Panc1 (cell line): ENCODE results near the gene TTC9B. TPM values are rescaled to one million over a fixed set of nuclear protein-coding genes. Genes with fewer than 3 reads are reported as not detected.

Source experiments
- ATAC-seq: fragments of 200-7000 bp; cut with Tn5 transposase; 2 replicates; pipeline ENCODE4 v1.9.1; 2020; ENCODE audit warnings: mild to moderate bottlenecking, moderate library complexity
- BruUV-seq: library from RNA; stranded (reverse); fragments of 400-500 nt; replicated peaks from 2 replicates; lab custom pipeline; 2021; lab: Mats Ljungman, UMichigan
- CTCF ChIA-PET: fragments of 300-600 bp; sonication (Branson Sonifier 250); formaldehyde crosslinking; loops from one replicate; lab custom pipeline; 2022; ENCODE audit warnings: antibody characterized with exemption; lab: Charles Lee
- POLR2A ChIA-PET: fragments of 300-600 bp; sonication (Branson Sonifier 250); formaldehyde crosslinking; loops from one replicate; lab custom pipeline; 2022; ENCODE audit warnings: antibody characterized with exemption; lab: Charles Lee
- DNase-seq: peaks from one replicate; pipeline ENCODE4 v3.0.0-alpha.2; 2010; ENCODE audit warnings: low read depth, low spot score
- H3K27ac ChIP-seq: 2 replicates; pipeline ENCODE4 v1.5.1; 2011; ENCODE audit warnings: mild to moderate bottlenecking, low read length, inconsistent platforms
- H3K27me3 ChIP-seq: fragments of 200-500 bp; sonication (Bioruptor generic); 2 replicates; pipeline ENCODE4 v1.6.0; 2014; ENCODE audit warnings: low read length, inconsistent platforms; ENCODE audit not compliant: control insufficient read depth, insufficient read depth
- H3K36me3 ChIP-seq: fragments of 200-500 bp; sonication (Bioruptor generic); 2 replicates; pipeline ENCODE4 v1.5.1; 2014; ENCODE audit warnings: inconsistent platforms, mild to moderate bottlenecking, low read length, moderate library complexity; ENCODE audit not compliant: control insufficient read depth, insufficient read depth
- H3K4me1 ChIP-seq: 2 replicates; pipeline ENCODE4 v1.5.1; 2011; ENCODE audit warnings: inconsistent platforms, mild to moderate bottlenecking, low read length, moderate library complexity; ENCODE audit not compliant: control insufficient read depth, insufficient read depth
- H3K4me3 ChIP-seq, 2 experiments: 2 replicates each; pipeline ENCODE4 v1.5.1; 2011 to 2012; ENCODE audit warnings: low read depth in 2 of 2, low read length in 2 of 2, mild to moderate bottlenecking in 2 of 2, inconsistent platforms in 1 of 2, moderate library complexity in 1 of 2
- H3K9me3 ChIP-seq: fragments of 200-500 bp; sonication (Bioruptor generic); 2 replicates; pipeline ENCODE4 v1.5.1; 2014; ENCODE audit warnings: low read depth, mild to moderate bottlenecking, inconsistent platforms, low read length, moderate library complexity; ENCODE audit not compliant: control insufficient read depth, insufficient read depth
- POLR2AphosphoS5 ChIP-seq: IDR thresholded peaks from 2 replicates; pipeline ENCODE4 v1.6.1; 2012; ENCODE audit warnings: mild to moderate bottlenecking, low read depth, low read length, moderate library complexity
- SIN3A ChIP-seq: IDR thresholded peaks from 2 replicates; pipeline ENCODE4 v1.6.1; 2012; ENCODE audit warnings: low read depth, mild to moderate bottlenecking, low read length, moderate library complexity, borderline replicate concordance; ENCODE audit not compliant: insufficient read depth
- TCF7L2 ChIP-seq: IDR thresholded peaks from 2 replicates; pipeline ENCODE4 v1.6.1; 2011; ENCODE audit warnings: mild to moderate bottlenecking, low read depth, low read length, inconsistent platforms
- in situ Hi-C: cut with HindIII; loops from 2 replicates; pipeline ENCODE4 v1.10.0; 2016; ENCODE audit warnings: low sequenced_read_pairs, low pct_unique_long_range_greater_than_20kb
- intact Hi-C: fragments of 100-400 bp; cut with micrococcal nuclease; formaldehyde crosslinking; loops from one replicate; pipeline ENCODE4 v1.10.0; 2022; ENCODE audit not compliant: unreplicated experiment
- total RNA-seq: library from RNA; stranded (reverse); gene quantifications from one replicate; pipeline ENCODE4 v1.2.1, GENCODE V29; 2021; ENCODE audit not compliant: unreplicated experiment
- TF ChIP-seq, protein P1 (sequence below), 2 experiments: IDR thresholded peaks; 2 replicates each; pipeline ENCODE4 v1.6.1; 2011 to 2012; ENCODE audit warnings: low read depth in 2 of 2, control low read depth in 1 of 2, low read length in 1 of 2, mild to moderate bottlenecking in 1 of 2, moderate library complexity in 1 of 2; ENCODE audit not compliant: insufficient read depth in 1 of 2
- TF ChIP-seq, protein P2 (sequence below): fragments of 450-650 bp; IDR thresholded peaks from 2 replicates; pipeline ENCODE4 v1.5.1; 2017; ENCODE audit warnings: mild to moderate bottlenecking

Gene TTC9B
- total RNA-seq, 1 experiment from 2014 or later: 2.3 TPM

DNA sequence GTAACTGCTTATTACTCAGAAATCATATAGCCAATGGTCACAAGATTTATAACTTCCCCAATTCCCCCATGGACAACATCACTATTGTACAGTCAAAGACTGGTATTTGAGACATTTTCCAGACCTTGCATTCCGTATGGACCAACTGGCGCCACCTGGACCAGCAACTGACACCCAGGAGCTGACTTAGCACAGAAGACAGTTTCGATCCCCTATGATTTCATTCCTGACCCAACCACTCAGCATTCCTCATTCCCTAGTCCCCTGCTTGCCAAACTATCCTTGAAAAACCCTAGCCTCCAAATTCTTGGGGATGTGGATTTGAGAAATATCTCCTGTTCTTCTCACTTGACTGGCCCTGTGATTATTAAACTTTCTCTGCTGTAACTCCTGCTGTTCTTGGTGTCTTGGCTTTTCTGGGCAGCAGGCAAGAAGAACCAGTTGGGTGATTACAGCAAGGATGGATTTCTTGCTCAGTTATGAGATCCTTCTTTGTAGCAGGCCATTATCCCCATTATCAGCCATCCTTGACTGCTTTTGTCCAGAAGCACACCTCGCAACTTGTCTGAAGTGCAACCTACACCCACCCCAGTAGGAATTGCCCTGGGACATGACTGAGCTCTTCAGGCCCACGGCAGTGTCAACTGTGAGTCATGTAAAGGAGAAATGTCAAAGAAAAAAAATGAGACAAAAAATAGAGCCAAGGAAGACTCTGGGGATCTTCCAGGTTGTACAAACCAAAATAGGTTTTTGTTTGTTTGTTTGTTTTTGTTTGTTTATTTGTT lies 40.7 kb downstream of the TTC9B start:
- BruUV-seq: no TSS peak
- no peak for TF ChIP-seq POLR2AphosphoS5
- no peak for TF ChIP-seq TCF7L2
- TF ChIP-seq, protein P1, sequence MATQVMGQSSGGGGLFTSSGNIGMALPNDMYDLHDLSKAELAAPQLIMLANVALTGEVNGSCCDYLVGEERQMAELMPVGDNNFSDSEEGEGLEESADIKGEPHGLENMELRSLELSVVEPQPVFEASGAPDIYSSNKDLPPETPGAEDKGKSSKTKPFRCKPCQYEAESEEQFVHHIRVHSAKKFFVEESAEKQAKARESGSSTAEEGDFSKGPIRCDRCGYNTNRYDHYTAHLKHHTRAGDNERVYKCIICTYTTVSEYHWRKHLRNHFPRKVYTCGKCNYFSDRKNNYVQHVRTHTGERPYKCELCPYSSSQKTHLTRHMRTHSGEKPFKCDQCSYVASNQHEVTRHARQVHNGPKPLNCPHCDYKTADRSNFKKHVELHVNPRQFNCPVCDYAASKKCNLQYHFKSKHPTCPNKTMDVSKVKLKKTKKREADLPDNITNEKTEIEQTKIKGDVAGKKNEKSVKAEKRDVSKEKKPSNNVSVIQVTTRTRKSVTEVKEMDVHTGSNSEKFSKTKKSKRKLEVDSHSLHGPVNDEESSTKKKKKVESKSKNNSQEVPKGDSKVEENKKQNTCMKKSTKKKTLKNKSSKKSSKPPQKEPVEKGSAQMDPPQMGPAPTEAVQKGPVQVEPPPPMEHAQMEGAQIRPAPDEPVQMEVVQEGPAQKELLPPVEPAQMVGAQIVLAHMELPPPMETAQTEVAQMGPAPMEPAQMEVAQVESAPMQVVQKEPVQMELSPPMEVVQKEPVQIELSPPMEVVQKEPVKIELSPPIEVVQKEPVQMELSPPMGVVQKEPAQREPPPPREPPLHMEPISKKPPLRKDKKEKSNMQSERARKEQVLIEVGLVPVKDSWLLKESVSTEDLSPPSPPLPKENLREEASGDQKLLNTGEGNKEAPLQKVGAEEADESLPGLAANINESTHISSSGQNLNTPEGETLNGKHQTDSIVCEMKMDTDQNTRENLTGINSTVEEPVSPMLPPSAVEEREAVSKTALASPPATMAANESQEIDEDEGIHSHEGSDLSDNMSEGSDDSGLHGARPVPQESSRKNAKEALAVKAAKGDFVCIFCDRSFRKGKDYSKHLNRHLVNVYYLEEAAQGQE (IDR thresholded peaks at IDR 0.05; ENCODE audit: insufficient read depth in 1 of 2, low read depth in 2 of 2, low read length in 1 of 2): no peak
- TF ChIP-seq SIN3A: no peak
- Histone ChIP-seq H3K9me3 (peaks cover 7% of the 10 kb centered on the region; the same call in 1 of the 2 replicates), H3K36me3 (no peaks in the 10 kb centered on the region), H3K27me3 (peaks cover 13% of the 10 kb centered on the region), H3K27ac (no peak overlapping the region), H3K4me1 (no peaks in the 10 kb centered on the region), H3K4me3 (no peak overlapping the region)
- CTCF ChIA-PET: interaction anchor here (0.6 to 8.1 kb wide), 6 partner anchors 13 to 118 kb away, joined by 3 to 113 read pairs (median 8); partner anchors contain the start of gene TTC9B
- no peak for ATAC-seq
- intact Hi-C loops (no loop called here), in situ Hi-C loops (no loop called here)
- DNase-seq: no peak
- POLR2A ChIA-PET: interaction anchor here (0.6 to 2.6 kb wide), 4 partner anchors 20 to 207 kb away, joined by 5 to 10 read pairs (median 6); partner anchors contain the start of gene PSMC4

DNA sequence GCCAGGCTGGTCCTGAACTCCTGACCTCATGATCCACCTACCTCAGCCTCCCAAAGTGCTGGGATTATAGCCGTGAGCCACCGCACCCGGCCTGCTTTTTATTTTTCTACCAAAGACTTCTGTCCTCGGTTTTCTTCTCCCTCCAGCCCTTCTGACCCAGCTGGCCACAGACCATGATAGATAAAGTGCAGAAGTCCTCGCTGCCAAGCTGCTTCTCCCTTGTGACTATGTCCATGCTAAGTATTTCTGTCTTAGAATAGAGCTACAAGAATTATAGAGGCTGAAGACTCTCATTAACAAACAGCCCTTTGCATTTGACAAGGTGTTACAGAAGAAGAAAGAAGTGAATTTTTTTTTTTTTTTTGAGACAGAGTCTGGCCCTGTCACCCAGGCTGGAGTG lies 42.4 kb downstream of the TTC9B start:
- no peak overlapping the region for H3K27ac ChIP-seq
- H3K9me3 ChIP-seq: peaks cover 7% of the 10 kb centered on the region; the same call in 1 of the 2 replicates
- no peak for ATAC-seq
- H3K36me3 ChIP-seq: no peaks in the 10 kb centered on the region
- TF ChIP-seq TCF7L2: no peak
- TF ChIP-seq POLR2AphosphoS5: no peak
- TF ChIP-seq SIN3A: no peak
- TF ChIP-seq, protein P2, sequence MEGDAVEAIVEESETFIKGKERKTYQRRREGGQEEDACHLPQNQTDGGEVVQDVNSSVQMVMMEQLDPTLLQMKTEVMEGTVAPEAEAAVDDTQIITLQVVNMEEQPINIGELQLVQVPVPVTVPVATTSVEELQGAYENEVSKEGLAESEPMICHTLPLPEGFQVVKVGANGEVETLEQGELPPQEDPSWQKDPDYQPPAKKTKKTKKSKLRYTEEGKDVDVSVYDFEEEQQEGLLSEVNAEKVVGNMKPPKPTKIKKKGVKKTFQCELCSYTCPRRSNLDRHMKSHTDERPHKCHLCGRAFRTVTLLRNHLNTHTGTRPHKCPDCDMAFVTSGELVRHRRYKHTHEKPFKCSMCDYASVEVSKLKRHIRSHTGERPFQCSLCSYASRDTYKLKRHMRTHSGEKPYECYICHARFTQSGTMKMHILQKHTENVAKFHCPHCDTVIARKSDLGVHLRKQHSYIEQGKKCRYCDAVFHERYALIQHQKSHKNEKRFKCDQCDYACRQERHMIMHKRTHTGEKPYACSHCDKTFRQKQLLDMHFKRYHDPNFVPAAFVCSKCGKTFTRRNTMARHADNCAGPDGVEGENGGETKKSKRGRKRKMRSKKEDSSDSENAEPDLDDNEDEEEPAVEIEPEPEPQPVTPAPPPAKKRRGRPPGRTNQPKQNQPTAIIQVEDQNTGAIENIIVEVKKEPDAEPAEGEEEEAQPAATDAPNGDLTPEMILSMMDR: no peak
- TF ChIP-seq, protein P1 (IDR thresholded peaks at IDR 0.05; ENCODE audit: insufficient read depth in 1 of 2, low read depth in 2 of 2, low read length in 1 of 2): no peak
- H3K4me1 ChIP-seq: no peaks in the 10 kb centered on the region
- ChIA-PET CTCF (interaction anchor here (0.6 to 8.1 kb wide), 15 partner anchors 11 to 1539 kb away, joined by 3 to 113 read pairs (median 5); partner anchors contain the start of genes MAP3K10 and TTC9B), POLR2A (interaction anchor here (0.7 to 1.9 kb wide), 7 partner anchors 10 to 342 kb away, joined by 3 to 15 read pairs (median 6); no protein-coding TSS in a partner anchor)
- no peak overlapping the region for H3K4me3 ChIP-seq
- H3K27me3 ChIP-seq: peaks cover 9% of the 10 kb centered on the region
- BruUV-seq: no TSS peak
- intact Hi-C loops (no loop called here), in situ Hi-C loops (no loop called here)
- no peak for DNase-seq
